GF-D8 (cell line): ENCODE data around the gene CRTAC1.

Experiments used
- DNase-seq: peaks from one replicate; lab custom pipeline; 2025; lab: John Stamatoyannopoulos, UW

CRTAC1 gene

DNA sequence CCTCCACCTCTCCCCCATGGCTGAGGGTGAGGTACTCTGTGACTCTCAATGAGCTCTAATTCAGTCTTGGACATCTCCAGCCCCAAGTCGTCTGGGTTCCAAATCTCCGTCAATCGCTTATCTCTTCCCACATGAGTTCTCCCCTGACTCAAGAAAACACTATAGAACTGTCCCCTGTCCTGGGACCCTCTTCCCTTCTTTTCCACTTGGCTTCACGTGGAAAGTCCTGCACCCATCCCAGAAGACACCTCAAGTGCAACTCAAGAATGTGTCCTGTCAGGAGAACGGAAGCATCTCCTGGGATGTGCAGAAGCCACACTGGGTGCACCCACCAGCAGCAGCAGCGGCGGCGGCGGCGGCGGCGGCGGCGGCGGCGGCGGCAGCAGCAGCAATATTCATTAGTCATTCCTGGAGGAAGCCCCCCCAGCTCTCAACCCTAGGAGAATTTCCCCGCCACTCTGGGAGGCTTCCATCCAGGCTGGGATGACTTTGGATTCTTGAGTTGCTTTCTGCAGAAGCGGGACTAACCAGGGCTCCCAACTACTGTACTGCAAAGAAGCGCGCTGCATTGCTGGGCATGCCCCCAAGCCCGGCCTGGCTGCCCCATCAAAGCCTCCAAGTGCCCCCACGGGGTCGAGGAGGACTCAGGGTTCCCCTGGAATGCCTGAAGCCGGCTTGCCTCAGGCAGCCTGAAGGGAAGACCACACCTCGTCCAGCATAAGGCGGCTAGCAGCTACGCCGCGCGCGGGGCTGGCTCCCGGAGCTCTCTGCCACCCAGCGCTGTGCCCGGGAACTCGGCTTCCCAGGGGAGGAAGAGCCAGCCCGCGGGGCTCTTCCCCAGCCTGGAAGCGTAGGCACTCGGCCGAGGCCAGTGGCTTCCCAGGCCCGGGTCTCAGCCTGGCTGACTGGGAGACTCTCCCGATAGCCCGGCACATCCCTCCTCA lies 1.0 kb downstream of the CRTAC1 start:
- no peak for DNase-seq

- DNase-seq: no peak
Measured at GRCh38 chr10:98028168-98028770, 2.2 kb downstream of the CRTAC1 start.

DNA sequence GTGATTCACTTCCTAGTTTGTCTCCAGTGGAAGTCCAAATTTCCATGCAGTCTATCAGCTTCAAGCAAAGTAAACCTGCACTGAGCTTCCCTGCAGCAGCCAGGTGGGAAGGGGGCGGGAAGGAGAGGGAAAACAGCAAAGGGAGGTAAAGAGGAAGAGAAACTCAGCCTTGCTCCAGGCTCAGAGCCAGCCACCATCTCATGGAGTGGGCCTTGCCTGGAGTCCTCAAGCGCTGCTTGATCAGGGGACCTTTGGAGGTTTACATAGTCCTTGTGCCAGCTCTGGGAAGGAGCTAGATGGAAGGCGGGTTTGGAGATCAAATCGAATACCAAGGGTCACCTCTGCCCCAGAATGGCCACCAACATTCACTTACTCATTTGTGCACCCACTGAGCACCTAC lies 7.4 kb downstream of the CRTAC1 start:
- no peak for DNase-seq

- no peak for DNase-seq
Measured at GRCh38 chr10:98020784-98021183, 9.6 kb downstream of the CRTAC1 start.

DNA sequence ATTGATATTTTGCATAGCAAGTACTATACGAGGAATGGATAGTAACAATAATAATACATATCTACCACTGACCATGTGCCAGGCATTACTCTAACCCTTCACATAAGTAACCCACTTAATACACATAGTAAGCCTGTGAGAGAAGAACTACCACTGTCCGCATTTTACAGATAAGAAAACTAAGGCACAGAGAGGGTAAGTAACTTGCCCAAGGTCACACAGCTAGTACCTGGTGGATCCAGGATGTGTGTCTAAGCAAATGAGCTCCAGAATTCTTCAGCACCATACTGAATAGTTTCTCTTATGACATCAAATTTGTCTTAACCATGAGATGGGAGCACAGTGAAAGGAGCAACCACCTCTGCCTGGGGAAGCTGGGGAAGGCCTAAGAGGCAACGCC lies 10.2 kb downstream of the CRTAC1 start:
- no peak for DNase-seq

GRCh38 chr10:98019784-98020183 lies 10.6 kb downstream of the CRTAC1 start:
- DNase-seq: no peak

DNA sequence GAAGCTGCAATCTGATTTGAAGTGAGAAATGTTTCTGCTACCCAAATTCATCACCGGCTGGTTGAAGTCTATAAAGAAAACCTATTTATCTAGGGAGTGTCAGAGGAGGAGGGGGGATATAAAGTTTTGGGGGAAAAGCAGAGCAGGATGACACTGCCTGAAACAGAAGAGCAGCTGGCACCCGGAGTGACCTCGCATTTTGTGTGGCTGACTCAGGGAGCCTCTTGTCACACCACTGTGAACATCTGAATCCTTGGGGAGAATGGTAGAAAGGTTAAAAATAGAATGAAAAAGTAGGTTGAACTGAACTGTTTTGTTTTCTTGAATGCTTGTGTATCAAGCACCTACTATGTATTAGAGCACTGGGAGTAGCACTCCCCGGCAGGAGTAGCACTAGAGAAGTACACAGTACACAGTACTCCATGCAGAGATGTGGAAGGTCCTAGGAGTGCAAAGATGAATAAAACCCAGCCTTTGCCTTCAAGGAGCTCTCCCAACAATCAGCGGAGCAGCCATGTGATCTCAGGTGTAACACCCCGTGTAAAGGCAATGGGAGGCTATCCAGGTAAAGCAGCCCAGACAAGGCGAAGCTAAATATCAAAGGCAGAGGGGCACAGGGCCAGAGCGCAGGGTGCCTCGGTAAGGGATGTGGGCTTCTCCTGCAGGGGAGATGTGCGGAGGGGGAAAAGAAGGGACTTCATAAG lies 13.5 kb downstream of the CRTAC1 start:
- DNase-seq: no peak

DNA sequence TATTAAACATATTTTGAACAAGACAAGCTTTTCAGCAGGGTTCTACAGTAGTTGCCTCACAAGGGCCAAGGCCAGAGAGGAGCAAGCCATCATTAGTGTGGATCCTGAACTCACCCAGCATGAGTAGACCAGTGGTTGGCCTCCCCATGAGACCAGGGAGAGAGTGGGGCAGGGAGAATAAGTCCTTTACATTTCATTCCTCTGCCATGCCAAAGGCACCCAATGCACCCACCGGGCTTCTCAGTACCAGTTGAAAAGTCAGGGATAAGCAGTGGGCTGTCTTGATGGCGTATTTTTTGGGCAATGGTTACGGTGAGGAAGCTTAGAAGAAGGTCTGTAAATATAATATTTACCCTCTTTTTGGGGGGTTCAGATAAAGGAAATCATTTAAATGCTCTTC lies 16.6 kb downstream of the CRTAC1 start:
- DNase-seq: no peak

DNA sequence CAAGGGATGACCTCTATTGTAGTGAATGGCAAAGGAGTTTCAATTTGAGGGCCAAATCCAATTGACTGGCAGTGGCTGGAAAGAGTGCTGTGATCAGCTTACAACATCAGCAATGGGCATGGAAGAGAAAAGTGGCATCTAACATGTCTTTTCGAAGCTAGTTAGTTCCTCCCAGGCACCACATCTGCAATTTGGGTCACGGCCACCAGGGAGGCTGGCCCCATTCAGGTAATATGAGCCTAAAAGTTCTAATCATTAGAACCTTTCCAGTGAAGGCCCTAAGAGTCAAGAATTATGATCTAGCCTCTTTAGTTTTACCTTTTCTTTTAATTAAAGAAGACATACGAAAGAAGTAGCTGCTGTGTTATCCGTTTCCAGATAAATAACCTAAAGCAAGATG lies 17.3 kb downstream of the CRTAC1 start:
- DNase-seq: no peak

DNA sequence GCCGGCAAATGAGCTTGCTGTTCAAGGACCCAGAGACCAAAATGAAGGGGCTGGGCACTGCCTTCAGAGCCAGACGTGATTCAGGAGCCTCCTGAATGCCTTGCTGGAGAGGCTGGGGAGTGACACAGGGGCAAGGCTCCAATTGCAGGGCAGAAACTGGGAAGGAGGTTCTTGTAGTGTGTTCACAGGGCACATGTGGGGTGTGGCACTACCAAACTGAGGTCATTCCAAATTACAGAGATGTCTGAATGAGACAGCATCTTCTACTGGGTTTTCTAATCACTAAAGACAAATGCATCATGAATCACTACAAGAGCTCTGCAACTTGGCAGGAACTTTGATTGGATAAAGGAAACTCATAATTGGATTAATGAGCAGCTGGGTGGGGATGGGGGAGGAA lies 17.8 kb downstream of the CRTAC1 start:
- DNase-seq: no peak

DNA sequence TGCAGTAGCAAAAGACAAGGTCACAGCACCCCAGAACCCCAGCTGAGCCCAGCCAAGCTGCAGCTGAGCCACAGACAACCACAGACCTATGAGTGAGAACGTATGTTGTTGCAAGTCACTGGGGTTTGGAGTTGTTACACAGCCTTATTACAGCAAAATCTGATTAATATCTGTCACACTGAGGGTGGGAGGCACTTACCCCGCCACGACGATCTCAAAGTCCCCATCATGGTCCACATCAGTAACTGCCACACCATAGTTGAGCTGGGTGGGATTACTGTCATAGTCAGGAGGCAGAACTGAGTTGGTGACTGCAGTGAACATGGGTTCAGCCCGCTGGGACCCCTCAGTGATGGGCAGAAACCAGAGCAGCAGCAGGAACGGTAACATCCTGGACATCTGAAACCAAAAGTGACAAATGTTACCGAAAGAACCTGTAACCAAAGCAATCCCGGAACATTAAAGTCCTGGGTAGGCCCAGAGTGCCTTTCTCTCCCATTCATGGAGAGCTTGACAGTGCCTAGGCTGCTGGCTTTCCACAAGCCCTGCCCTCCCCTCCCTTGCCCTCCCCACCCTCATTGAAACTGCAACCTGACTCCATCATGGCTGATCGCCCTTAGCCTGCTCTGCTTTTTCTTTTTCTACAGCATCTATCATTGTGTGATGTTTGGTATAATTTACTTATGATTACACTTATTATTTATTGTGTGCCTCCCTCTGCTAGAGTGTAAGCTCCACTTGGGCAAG lies 19.3 kb downstream of the CRTAC1 start:
- DNase-seq: no peak

- no peak for DNase-seq
Measured at GRCh38 chr10:98006266-98006665, 24.2 kb downstream of the CRTAC1 start.

DNA sequence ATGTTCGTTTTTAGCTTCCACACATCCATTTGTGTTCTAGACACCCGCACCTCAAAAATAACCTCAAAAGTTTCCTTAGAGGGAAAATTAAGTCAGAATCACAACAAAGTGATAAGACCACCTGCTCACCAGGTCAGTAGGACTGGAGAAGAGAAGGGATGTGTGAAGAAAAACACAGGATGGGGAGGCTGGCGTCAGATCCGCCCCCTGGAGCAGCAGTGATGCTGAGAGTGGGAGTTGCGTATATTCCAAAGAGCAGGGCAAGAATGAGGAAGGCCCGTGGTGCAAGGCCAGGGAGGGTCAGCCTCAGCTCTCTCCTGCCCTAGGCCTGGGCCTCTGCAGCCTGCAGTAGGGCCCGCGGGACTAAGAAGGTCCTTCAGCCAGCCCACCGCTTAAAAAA lies 28.7 kb downstream of the CRTAC1 start:
- no peak for DNase-seq

DNA sequence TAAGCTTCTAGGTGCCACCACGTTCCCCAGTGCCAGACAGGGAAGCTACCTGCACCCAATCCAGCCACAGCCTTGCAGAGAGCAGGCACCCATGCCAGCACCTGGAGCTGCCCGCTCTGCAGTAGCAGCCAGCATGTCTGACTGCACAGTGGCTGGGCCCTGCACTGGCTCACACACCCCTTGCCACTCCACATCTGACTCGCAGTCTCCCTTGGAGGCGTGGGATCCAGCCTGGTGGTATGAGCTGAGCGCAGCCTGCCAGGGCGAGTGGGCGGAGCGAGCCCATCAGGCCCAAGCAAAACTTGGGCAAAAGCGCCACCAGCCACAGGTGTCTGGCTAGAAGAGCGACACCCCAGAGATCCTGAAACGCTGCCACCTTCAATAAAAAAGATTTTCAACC lies 30.1 kb downstream of the CRTAC1 start:
- no peak for DNase-seq

DNA sequence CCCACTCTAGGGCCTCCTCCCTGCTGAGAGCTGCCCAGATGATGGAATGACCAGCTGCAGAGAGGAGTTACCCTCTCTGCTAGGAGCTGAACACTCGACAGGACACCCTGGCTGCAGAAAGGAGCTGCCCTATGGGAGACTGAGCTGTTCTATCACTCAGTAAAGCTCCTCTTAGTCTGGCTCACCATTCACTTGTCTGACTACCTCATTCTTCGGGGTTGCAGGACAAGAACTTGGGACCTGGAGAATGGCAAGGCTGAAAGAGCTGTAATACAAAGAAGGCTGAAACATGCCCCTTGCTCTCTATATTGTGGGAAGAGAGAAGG lies 30.5 kb downstream of the CRTAC1 start:
- DNase-seq: no peak

DNA sequence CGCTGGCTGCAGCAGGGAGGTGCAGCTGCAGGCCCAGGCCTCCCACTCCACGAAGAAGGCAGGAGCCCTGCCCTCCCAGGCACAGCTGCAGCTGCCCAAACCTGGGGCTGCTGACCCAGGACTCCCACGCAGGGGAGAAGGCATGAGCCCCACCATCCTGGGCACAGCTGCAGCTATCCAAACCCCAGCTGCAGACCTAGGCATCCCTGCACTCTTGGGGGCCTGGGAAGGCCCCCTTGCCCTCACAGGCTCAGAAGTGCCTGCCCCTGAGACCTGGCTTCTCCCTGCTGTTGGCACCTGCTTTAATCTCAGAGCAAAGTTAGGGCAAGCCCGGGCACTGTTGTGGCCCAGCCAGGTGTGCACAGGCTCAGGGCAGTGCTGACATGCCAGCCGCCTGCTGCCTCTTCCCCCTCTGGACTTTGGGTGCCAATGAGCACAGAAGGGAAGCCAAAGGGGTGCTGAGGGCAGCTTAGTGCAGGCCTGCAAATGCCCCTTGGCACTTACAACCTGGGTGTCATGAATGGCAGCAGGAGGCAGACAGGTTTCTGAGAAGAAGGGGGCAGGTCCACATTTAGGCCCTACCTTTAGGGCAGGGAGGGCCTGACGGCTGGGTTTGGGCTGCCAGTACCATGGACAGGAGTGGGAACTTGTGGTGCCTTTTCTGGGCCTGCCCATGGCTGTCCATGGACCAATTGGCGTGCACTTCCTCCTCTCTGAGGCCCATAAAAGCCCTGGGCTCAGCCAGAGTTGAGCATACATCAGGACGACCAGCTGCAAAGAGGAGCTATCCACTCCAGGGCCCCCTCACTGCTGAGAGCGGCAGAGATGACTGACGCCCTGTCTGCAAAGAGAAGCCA lies 31.1 kb downstream of the CRTAC1 start:
- DNase-seq: no peak

DNA sequence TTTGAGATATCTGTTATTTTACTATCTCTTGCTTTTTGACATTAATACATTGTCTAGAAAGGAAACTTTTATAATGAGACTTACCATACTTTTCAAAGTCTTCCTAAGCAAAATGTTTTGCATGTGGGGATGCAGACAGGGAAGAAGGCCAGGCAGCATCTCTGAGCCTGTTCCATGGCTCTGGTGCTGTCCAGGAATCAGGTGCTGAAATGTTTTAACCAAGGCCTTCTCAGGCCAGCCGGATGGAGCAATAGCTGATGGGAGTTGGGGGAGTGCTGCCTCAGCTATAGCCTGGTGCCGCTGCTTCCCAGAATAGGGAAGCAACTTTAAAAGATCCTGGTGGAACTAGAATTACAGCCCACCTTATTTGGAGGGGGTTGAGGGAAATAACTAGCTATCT lies 38.5 kb downstream of the CRTAC1 start:
- no peak for DNase-seq

GRCh38 chr10:97981816-97982215 lies 48.6 kb downstream of the CRTAC1 start:
- no peak for DNase-seq

GRCh38 chr10:97977673-97978072 lies 52.7 kb downstream of the CRTAC1 start:
- DNase-seq: no peak

DNA sequence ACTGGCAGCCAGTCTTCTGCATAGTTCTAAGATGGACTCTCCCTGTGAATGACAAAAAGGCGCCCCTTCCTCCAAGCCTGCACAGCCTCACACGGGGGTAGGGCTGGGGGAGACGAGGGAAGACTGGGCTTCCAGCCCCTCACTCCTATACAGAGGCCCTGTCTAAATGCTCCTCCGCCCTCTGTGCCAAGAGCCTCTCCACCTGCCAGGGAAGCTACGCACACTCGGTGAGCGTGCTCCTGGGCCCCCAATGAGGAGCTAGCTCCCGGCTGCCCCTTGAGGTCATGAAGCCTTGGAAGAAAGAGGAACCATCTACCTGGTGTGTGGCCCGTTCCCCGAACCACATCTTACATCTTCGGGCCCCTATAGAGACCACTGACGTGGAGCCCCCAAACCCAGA lies 54.8 kb downstream of the CRTAC1 start:
- DNase-seq: no peak
